Activated T-cell treated with anti-CD3 and anti-CD28 coated beads, Interleukin-2, amount 50 U/mL, for 1 hour (primary cell): ENCODE measurements around the gene OR2AT4.
"Not testable (repeated sequence)": the region's sequence is repeated elsewhere in the genome, so short reads cannot be mapped to it uniquely, and the experiment has no call there.

Source experiments
- DNase-seq: peaks from one replicate; pipeline ENCODE4 v3.0.0-alpha.2; 2020

The OR2AT4 gene

DNA sequence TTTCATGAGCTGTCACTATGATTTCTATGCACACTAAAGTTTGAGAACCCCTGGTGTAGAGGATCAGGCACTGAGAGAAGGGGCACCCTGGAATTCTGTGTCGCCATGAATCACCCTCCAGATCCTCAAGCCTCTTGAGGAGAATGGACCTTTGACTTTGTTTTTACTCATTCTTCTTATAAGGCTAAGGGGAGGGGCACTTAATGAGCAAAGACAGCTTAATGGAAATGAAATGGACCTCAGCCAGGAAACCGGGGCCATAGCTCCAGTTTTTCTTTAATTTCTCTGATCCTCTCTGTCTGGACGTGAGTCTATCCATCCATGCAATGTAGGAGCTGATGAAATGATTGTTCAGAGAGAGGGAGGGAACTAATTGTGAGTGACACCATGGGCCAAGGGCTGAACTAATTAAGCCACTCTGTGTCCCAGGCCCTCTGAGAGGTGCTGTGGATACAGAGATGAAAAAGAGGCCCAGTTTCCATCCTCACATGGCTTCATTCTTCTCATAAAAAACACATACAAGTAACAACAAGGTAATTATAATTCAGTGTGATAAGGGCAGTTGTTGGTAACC lies 32.8 kb downstream of the OR2AT4 start:
- DNase-seq, result no peak

DNA sequence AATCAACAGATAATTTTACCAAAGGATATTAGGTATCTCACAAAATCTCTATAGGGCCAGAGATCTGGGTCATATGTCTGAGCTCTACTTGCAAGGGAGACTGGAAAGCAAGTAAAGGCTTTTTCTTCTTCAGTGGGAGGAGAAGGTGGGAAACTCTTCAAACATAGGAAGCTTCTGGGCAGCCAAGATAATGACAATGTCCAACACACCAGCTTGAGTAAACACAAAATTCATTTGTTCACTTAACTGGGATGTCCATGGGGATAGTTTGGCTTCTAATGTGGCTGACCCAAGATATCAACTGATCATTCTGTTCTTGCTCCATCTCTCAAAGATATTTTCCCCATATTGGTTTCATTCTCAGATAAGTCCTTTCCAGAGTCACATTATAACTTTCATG lies 37.4 kb downstream of the OR2AT4 start:
- no peak for DNase-seq

DNA sequence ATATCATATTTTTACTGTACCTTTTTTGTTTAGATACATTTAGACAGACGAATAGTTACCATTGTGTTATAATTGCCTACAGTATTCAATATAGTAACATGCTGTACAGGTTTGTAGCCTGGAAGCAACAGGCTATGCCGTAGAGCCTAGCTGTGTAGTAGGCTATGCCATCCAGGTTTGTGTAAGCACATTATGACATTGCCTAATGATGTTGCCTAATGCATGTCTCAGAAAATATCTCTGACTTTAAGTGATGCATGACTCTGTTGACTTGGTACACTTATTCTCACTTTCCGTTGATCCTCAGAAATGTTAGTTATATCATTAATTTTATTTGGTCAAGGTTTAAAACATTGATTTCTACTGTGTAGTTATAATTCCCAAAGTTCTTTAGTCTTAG lies 39.9 kb downstream of the OR2AT4 start:
- DNase-seq, result no peak

DNA sequence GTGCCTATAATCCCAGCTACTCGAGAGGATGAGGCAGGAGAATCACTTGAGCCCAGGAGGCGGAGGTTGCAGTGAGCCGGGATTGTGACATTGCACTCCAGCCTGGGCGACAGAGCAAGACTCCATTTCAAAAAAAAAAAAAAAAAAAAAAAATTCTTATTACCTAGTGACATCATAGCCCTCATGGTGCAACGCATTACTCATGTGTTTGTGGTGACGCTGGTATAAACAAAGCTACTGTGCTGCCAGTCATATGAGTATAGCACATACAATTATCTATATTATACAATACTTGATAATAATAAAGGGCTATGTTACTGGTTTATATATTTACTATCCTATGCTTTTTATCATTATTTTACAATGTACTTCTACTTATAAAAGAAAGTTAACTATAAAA lies 41.2 kb downstream of the OR2AT4 start:
- no peak for DNase-seq

DNA sequence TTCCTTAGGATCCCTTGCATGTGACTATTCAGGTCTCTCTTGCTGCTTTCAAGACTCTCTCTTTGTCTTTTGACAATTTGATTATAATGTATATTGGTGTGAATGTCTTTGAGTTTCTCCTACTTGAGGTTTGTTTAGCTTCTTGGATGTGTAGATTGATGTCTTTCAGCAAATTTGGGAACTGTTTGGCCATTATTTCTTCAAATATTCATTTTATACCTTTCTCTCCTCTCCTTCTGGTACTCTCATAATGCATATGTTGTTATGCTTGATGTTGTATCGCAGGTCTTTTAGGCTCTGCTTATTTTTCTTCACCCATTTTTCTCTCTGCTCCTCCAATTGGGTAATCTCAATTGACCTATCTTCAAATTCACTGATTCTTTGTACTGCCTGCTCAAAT lies 44.2 kb downstream of the OR2AT4 start:
- no peak for DNase-seq

DNA sequence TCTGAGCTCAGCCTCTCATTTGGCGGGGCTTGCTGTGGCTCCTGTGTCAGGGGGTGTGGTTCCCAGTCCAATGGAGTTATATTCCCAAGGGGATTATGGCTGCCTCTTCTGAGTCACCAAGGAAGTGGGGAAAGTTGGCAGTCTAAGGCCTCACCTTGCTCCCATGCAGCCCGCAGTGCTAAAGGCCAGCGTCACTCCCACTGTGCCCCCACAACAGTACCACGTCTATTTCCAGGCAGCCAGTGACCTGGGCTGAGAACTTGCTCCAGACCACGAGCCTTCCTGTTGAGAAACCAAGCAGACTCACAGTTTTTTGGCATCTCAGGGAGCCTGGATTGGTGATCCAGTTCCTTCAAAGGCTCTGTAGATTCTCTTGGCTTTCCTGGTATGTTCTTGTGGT lies 45.6 kb downstream of the OR2AT4 start:
- no peak for DNase-seq

DNA sequence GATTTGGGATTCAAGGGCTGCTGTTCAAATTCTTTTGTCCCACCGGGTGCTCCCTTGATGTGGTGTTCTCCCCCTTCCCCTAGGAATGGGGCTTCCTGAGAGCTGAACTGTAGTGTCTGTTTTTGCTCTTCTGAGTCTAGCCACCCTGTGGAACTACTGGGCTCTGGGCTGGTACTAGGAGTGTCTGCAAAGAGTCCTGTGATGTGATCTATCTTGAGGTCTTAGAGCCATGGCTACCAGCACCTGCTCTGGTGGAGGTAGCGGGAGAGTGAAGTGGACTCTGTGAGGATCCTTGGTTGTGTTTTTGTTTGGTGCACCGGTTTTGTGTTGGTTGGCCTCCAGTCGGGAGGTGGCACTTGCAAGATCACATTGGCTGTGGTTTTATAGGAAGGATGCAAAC lies 46.2 kb downstream of the OR2AT4 start:
- no peak for DNase-seq

DNA sequence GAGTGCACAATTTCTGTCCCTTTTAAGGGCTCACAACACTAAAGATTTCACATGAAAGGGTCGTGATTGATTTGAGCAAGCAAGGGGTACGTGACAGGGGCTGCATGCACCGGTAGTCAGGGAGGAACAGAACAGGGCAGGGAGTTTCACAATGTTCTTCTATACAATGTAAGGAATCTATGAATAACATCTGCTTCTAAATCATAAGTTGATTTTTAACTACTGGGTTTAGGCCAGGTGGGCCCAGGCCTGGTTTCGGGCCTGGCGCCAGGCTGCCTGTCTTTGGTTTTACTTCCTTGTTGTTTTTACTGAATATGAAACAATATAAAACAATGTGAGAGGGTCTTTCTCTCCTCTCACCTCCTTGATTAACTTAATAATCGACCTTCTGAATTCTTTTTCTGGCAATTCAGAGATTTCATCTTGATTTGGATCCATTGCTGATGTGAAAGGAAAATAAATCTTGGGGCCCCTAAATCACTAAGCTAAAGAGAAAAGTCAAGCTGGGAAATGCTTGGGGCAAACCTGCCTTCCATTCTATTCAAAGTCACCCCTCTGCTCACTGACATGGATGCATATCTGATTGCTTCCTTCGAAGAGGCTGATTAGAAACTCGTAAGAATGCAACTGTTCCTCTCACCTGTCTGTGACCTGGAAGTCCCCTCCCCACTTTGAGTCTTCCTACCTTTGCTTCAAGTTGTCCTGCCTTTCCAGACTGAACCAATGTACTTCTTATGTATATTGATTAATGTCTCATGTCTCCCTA lies 47.0 kb downstream of the OR2AT4 start:
- DNase-seq, result not testable (repeated sequence)

DNA sequence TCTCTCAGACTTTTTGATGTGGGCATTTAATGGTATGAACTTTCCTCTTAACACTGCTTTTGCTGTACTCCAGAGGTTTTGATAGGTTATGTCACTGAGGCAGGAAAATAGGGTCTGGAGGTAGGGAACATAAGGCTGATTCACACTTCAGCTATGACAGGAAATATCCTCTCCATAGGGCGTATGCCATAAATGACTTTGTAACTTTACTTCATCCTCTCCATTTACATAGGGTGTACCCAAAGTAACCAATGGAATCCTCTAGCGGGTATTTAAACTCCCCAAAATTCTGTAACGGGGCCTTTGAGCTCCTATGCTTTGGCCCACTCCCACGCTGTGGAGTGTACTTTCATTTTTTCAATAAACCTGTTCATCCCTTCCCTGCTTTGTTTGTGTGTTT lies 49.5 kb downstream of the OR2AT4 start:
- no peak for DNase-seq

DNA sequence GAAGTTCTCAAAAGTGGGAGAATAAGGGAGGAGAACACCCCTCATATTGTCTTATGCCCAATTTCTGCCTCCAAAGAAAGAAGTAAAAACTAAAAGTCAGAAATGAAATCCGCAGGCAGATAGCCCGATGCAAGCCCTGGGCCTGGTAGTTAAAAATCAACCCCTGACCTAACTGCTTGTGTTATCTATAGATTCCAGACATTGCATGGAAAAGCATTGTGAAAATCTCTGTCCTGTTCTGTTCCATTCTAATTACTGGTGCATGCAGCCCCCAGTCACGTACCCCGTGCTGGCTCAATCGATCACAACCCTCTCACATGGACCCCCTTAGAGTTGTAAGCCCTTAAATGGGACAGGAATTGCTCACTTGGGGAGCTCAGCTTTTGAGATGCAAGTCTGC lies 50.0 kb downstream of the OR2AT4 start:
- not testable (repeated sequence) for DNase-seq

DNA sequence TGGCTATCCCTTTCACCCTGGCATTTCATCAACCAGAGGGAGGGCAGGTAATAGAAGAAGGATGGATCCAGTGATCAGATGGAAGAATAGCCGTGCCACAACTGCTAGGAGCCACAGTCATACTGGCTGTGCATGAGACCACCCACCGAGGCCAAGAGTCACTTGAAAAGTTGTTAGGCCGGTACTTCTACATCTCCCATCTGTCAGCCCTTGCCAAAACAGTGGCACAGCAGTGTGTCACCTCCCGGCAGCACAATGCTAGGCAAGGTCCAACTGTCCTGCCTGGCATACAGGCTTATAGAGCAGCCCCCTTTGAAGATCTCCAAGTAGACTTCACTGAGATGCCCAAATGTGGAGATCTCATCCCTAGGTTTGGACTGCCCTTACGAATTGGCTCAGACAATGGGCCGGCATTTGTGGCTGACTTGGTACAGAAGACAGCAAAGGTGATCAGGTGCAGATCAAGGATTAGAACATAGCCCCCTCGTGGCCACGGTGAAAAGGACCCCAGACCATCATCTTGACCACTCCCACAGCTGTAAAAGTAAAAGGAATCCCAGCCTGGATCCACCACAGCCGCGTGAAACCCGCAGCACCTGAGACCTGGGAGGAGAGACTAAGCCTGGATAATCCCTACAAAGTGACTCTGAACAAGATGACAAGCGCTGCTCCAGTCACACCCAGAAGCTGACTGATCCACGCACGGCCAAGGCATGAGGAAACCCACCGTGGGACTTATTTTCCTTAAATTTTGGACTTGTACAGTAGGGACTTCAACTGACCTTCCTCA lies 52.1 kb downstream of the OR2AT4 start:
- not testable (repeated sequence) for DNase-seq

DNA sequence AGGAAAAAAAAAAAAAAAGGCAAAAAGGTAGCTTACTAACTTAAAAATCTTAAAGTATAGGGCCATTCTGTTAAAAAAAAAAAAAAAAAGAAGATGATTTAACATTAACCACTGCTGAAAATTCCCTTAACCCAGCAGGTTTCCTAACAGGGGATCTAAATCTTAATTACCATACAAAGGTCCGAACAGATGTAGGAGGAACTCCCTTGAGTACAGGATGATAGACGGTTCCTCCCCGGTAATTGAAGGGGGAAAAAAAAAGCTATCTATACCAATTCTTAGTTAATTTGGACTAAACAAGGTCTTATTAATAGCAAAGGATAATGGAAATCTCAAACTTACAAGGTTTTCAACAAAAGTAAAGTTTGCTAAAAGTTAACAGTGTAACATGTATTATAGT lies 54.9 kb downstream of the OR2AT4 start:
- not testable (repeated sequence) for DNase-seq

DNA sequence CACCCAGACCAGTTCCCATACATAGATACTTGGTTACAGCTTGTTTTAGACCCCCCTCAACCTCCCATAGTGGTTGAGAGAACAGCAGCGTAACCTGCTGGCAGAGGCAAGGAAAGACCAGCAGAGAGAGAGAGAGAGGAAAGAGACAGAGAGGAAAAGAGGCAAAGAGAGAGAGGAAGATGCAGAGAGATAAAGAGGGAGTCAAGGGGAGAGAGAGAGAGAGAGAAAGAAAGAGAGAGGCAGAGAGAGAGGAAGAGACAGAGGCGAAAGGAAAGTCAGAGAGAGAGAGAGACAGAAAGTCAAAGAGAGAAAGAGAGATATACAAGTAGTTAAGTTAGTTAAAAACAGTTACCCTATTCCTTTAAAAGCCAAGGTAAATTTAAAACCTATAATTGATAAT lies 55.4 kb downstream of the OR2AT4 start:
- no peak for DNase-seq

DNA sequence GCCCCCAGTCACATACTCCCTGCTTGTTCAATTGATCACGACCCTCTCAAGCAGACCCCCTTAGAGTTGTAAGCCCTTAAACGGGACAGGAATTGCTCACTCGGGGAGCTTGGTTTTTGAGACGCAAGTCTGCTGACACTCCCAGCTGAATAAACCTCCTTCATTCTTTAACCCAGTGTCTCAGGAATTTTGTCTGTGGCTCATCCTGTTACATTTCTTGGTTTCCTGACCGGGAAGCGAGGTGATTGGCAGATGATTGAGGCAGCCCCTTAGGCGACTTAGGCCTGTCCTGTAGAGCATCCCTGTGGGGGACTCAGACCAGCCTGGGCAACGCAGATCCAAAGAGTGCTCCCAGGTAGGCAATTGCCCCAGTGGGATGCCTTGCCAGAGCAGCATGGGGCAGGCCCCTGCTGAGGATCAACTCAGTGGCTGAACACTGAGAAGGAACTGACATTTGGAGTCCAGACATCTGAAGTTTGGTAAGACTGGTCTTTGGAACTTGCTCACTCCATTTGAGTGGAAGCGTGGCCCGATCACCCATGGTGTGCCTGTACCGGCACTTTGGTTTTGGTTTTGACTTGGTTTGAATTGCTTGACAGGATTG lies 56.4 kb downstream of the OR2AT4 start:
- no peak for DNase-seq

DNA sequence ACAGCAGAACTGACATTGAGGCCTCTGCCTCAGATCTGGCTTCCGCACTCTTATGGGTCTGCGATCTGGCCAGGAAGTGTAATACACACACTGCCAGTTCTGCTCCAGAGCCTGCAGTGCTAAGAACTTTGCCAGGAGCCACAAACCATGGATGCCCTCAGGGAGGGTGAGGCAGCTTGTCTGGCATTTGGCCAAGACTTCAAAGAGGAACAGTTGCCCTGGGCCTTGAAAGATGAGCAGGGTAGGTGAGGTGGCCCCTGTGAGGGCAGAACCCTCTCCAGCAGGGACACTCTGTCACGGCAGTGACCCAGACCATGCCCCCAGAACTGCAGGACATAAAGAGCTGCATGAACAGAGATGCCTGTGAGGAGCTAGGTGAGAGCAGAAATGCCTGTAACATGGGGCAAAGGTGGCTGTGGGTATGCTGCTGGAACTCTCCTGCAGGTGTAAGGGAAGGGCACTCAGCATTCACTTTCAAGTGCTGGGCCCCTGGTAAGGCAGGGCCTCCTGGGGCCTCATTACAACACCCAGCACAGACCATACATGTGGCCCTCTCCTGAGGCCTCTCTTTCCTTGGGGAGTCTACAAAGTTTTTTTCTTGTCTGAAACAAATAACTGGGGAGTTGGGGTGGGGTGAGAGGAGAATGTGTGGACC lies 60.6 kb downstream of the OR2AT4 start:
- no peak for DNase-seq

DNA sequence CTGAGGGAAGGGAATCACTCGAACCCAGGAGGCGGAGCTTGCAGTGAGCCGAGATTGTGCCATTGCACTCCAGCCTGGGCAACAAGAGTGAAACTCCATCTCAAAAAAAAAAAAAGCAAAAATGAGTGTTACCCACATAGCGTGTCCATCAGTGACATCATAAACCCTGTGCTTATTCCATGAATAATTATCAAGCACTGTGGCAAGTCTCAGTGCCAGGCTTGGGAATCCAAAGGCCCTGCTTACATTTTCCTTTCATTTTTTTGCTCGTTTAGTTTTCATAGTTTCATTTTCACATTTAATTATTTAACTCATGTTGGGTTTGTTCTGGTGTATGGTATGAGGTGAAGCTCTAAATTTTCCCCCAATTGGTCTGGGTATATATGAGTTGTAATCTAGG lies 61.4 kb downstream of the OR2AT4 start:
- no peak for DNase-seq

DNA sequence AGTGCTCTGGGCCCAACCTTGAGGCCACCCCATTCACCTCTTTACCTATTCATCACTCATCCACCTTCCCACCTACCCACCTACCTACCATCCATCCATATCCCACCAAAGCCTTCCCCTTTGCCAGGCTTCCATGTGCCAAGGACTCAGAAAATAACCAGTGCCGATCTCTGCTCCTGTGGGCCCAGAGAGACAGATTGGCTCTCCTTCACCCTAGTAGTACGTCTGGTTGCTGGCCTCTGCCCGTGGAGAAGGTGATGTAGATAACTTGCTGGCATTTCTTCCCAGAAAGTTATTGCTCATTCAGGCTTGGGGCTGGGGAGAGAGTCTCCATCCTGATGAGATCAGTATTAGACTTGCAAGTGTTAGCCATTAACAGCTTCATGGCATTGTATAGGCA lies 62.8 kb downstream of the OR2AT4 start:
- no peak for DNase-seq

DNA sequence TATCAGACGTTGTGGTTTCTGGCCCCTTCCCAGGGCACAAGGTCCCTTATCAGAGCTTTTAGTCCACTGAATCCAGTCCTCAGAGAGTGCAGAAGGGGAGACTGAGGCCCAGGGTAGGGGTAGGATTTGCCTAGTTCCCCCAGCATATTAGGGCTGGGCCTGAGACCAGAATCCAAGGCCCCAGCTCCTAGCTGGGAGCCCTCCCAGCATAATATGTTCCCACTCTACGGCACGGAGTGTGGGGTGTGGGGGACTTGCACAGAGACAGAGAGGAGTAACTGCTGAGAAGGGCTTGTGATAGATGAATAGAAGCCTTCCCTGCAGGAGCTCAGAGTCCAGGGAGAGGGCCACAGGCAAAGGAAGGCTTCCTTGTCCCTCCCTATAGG lies 64.1 kb downstream of the OR2AT4 start:
- no peak for DNase-seq

DNA sequence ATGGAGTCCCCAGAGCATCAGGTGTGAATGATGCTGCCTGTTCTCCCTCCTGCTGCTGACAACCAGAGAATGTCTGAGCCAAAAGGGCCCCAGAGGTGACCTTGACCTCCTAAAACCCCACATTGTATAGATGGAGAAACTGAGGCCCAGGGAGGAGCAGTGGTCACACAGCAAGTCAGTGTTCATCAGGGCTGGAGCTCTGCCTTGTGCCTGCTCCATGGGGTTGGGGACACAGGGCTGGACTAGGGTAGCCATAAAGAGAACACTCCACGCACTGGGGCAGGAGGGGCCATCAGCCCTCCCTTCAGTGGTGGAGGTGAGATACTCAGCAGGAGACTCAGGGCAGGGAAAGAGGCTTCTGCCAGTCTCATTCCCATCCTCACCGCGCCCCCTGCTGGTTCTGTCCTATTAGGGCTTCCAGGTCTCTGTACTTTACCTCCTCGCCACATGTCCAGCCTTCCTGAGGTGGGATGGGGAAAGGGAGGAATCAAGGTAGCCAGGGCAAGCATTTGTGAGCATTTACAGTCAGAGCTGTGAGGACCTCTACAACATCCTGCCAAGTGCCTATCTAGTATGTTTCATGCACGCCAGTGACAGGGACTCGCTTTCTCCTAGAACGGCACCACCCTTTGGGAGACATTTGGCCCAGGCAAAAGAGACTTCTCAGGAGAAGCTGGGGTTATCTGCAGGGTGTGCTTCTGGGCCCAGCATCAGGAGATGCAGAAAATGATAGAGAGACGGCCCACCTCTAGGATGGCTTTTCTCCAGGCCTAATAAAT lies 64.7 kb downstream of the OR2AT4 start:
- DNase-seq, result peak; percentile 60
